Stimulated activated naive CD8-positive, alpha-beta T cell treated with anti-CD3 and anti-CD28 coated beads, Interleukin-15, Interleukin-2, amounts not matched to agents 100 ng/mL and 50 ng/mL, for 24 hours (primary cell): Measurements from ENCODE around the gene CREG2.
A peak's percentile ranks its signal among the peaks of the same experiment; 100 is the strongest.

Experiments
- H3K27ac Mint-ChIP-seq: one replicate; pipeline ENCODE4 v1.8.0; 2021; ENCODE audit warnings: mild to moderate bottlenecking, mixed read lengths
- H3K27me3 Mint-ChIP-seq: one replicate; pipeline ENCODE4 v1.8.0; 2021; ENCODE audit warnings: mixed read lengths
- H3K36me3 Mint-ChIP-seq: one replicate; pipeline ENCODE4 v1.8.0; 2021; ENCODE audit warnings: low read depth, mixed read lengths
- H3K4me1 Mint-ChIP-seq: one replicate; pipeline ENCODE4 v1.8.0; 2021; ENCODE audit warnings: low read depth, mixed read lengths
- H3K4me3 Mint-ChIP-seq: one replicate; pipeline ENCODE4 v1.8.0; 2021; ENCODE audit warnings: mild to moderate bottlenecking, mixed read lengths
- H3K9me3 Mint-ChIP-seq: one replicate; pipeline ENCODE4 v1.8.0; 2021; ENCODE audit warnings: mixed read lengths

CREG2 gene

DNA sequence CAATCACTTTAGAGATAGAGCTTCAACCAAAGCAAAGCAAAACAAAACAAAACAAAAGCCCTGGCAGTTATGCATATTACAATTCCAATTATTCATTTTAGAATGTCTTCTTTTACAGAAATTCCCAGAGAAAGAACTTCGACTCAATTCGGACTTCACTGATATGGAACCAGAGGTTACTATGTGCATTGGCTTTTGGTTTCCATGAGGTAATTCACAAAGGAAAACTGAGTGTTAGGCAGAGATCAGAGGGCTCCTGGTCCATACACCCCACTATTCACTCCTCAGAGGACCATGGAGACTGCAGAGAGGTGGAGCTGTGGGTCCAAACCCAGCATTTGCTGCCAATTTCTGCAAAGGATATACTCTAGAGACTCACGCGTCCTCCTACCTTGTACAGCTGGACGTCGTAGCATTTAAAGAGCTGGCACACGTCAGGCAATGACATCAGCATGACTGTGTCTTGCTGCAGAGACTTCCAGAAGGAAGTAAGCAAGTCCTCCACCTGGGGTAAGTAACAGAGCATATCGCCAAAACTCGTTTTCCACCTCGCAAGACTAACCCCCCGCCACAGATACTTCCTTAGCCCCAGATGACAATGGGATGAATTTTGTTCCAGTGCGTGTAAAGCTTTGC, 31.3 kb upstream of the CREG2 start:
- no peak overlapping the region for H3K27ac Mint-ChIP-seq
- no peaks in the 10 kb centered on the region for H3K9me3 Mint-ChIP-seq
- no peaks in the 10 kb centered on the region for H3K4me1 Mint-ChIP-seq
- H3K27me3 Mint-ChIP-seq = no peaks in the 10 kb centered on the region
- no peaks in the 10 kb centered on the region for H3K36me3 Mint-ChIP-seq
- no peak overlapping the region for H3K4me3 Mint-ChIP-seq

DNA sequence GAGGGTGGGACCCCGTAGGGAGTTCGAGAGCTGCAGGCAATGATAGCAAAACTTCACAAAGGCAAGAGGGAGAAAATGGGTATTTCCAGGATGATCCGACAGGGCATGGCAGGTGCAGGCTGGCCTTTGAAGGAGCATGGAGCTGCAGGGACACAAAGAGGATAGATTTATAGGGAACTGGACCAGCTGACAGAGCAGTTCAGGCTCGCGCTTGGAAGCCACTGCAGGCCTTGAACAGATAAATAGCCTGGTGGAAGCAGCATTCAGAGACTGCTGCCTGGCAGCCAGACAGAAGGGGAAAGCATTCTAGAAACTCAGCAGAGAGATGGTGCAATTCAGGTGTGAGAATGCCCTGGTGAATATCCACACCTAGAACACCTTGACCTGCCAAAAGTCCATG, 29.3 kb upstream of the CREG2 start:
- H3K27me3 Mint-ChIP-seq = peaks cover 5% of the 10 kb centered on the region
- peak overlapping the region; percentile 50 for H3K27ac Mint-ChIP-seq
- H3K4me1 Mint-ChIP-seq = no peaks in the 10 kb centered on the region
- H3K4me3 Mint-ChIP-seq = no peak overlapping the region
- no peaks in the 10 kb centered on the region for H3K9me3 Mint-ChIP-seq
- no peaks in the 10 kb centered on the region for H3K36me3 Mint-ChIP-seq

DNA sequence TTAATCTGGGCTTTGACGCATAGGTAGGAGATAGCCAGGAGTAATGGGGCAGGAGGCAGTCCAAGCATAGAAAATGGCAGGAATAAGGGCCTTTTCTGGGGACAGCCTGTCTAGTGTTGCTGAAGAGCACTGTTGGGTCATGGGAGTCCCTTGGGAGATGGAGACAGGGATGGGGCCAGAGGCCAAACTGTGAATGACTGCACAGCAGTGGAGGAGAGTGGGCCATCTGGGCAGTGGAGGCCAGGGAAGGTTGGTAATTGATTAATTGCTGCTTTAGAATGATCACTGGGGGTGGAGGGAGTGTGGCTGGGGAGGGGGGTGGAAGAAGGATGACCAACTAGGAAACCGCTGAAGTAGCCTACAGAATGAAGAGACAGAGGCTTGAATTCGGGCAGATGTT, 28.6 kb upstream of the CREG2 start:
- Mint-ChIP-seq H3K36me3 (no peaks in the 10 kb centered on the region), H3K9me3 (no peaks in the 10 kb centered on the region), H3K27me3 (peaks cover 5% of the 10 kb centered on the region), H3K4me3 (no peak overlapping the region), H3K4me1 (no peaks in the 10 kb centered on the region), H3K27ac (no peak overlapping the region)

DNA sequence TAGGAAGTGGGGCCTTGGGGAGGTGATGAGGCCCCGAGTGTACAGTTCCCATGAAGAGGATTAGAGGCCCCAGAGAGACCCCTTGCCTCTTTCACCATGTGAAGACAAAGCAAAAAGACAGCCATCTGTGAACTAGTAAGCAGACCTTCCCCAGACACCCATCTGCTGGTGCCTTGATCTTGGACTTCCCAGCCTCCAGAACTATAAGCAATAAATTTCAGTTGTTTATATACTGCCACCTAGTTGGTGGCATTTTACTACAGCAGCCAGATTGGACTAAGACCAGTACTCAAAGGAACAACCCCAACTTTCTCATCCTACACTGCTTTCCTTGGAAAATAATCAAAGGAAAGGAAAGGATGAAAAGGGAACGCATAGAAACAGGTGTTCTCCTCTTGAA, 27.9 kb upstream of the CREG2 start:
- H3K4me1 Mint-ChIP-seq = no peaks in the 10 kb centered on the region
- no peak overlapping the region for H3K4me3 Mint-ChIP-seq
- H3K9me3 Mint-ChIP-seq = no peaks in the 10 kb centered on the region
- no peak overlapping the region for H3K27ac Mint-ChIP-seq
- peaks cover 5% of the 10 kb centered on the region for H3K27me3 Mint-ChIP-seq
- no peaks in the 10 kb centered on the region for H3K36me3 Mint-ChIP-seq

DNA sequence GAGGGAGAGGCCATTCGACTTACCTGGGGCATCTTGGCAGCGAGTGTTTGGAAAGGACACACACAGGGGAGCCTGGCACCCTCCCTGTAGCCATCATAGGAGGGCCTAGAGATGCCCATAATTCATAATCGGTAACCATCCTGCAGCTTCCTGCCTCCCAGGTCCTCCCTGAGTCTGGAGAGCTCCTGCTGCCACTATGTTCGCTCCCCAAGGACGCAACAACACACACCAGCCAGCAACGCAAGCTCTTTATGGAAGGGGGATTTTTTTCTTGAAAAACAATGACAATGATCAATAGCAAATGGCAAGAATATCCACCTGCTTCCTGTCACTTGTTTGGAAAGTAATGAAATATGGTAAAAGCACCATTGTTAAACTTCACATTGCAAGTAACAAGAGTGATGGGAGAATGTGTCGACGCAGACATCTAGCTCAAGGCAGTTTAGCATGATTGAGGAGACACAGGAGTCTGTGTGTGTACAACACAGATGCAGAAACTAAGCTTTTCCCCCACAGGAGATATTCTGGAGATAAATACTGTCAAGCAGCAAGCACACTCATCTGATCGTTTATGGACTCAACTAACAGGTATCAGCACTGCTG, 24.9 kb upstream of the CREG2 start:
- H3K4me3 Mint-ChIP-seq = no peak overlapping the region
- no peak overlapping the region for H3K27ac Mint-ChIP-seq
- H3K9me3 Mint-ChIP-seq = no peaks in the 10 kb centered on the region
- H3K36me3 Mint-ChIP-seq = no peaks in the 10 kb centered on the region
- no peaks in the 10 kb centered on the region for H3K4me1 Mint-ChIP-seq
- peaks cover 5% of the 10 kb centered on the region for H3K27me3 Mint-ChIP-seq

DNA sequence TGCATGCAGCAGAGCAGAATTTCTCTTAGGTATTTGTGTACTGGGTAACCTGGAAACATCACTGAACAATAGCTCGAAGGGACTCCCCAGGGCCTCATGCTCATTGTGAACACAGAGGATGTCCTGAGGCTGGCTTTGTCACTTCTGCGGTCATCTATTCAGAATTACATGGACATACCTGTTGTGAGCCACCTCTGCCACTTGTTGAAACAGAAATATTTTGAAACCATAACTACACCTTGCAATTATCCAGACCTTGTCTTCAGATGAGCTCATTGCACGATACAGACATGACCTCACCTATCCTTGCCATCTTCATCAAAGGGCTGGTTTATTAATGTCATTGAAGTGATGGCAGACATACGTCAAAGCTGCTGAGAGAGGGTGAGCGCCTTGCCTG, 23.4 kb upstream of the CREG2 start:
- Mint-ChIP-seq H3K27me3 (peaks cover 5% of the 10 kb centered on the region), H3K9me3 (no peaks in the 10 kb centered on the region), H3K27ac (no peak overlapping the region), H3K4me3 (no peak overlapping the region), H3K36me3 (no peaks in the 10 kb centered on the region), H3K4me1 (peaks cover 3% of the 10 kb centered on the region)

DNA sequence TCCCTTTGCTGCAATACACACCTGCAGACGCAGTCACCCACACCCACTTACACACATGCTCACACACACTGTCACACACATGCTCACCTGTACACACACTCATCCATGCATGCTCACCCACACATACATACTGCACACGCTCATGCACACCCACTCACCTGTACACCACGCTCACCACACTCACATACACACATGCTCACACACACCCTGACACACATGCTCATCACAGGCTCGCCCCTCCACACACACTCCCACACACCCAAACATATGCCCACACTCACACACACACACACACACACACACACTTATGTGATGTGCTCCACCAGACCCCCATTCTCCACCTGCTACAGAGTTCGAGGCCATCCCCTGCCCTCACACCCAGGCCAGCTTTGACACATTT, 22.8 kb upstream of the CREG2 start:
- Mint-ChIP-seq H3K27me3 (peaks cover 5% of the 10 kb centered on the region), H3K4me1 (peaks cover 9% of the 10 kb centered on the region), H3K9me3 (no peaks in the 10 kb centered on the region), H3K4me3 (no peak overlapping the region), H3K36me3 (no peaks in the 10 kb centered on the region), H3K27ac (no peak overlapping the region)

DNA sequence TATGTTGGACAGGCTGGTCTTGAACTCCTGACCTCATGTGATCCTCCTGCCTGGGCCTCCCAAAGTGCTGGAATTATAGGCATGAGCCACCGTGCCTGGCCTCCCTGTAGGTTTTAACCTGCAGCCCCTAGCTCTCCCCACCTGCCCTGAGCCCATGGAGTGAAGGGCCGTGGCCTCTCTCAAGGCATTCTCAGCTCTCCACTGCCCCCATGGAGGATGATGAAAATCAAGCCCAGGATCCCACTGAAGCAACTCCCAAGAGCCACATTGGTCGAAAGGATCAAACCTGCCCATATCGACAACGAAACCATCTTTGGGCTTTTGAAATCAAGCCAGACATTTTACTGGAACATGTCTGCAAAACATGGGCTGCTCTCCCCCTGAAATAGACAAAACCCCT, 22.4 kb upstream of the CREG2 start:
- H3K9me3 Mint-ChIP-seq = no peaks in the 10 kb centered on the region
- no peak overlapping the region for H3K4me3 Mint-ChIP-seq
- H3K27ac Mint-ChIP-seq = no peak overlapping the region
- no peaks in the 10 kb centered on the region for H3K36me3 Mint-ChIP-seq
- H3K27me3 Mint-ChIP-seq = peaks cover 5% of the 10 kb centered on the region
- peaks cover 9% of the 10 kb centered on the region for H3K4me1 Mint-ChIP-seq

DNA sequence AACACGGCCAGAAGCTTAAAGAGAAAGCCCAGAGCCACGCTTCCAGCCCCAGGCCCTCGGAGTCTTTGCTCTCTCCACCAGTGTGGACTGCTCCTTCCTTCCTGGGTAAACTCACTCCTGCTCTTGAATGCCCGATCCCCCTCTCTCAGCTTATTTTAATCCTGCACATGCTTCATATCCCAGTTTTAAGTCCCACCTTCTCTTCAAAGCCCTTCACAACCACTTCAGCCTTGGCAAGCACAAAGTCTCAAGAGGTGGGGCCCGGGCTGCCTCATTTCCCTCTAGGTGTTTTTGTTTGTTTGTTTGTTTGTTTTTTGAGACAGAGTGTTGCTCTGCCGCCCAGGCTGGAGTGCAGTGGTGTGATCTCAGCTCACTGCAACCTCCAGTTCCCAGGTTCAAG, 21.6 kb upstream of the CREG2 start:
- Mint-ChIP-seq H3K4me3 (no peak overlapping the region), H3K9me3 (no peaks in the 10 kb centered on the region), H3K36me3 (no peaks in the 10 kb centered on the region), H3K4me1 (peaks cover 9% of the 10 kb centered on the region), H3K27ac (no peak overlapping the region), H3K27me3 (peaks cover 8% of the 10 kb centered on the region)

DNA sequence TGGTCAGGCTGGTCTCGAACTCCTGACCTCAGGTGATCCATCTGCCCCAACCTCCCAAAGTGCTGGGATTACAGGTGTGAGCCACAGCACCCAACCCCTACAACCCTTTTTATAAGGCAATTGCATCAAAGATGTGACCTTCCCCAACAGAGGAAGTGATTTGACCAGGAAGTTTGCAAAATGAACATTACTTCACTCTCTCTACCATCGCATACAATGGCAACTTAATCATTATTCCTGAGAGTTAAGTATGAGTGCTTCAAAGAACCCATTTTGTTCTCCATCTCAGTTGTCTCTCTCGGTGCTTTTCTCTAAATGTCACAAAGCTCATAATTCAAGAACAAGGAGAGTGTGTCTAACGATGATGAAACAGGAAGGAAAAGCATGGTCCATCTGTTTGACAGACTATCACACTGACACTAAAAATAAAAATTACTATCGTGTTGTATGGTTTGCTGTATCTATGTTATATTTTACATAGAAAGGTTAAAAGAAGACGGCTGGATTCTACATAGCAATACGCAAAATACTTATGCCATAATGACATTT, 18.1 kb upstream of the CREG2 start:
- H3K4me3 Mint-ChIP-seq = no peak overlapping the region
- no peaks in the 10 kb centered on the region for H3K9me3 Mint-ChIP-seq
- H3K27me3 Mint-ChIP-seq = peaks cover 10% of the 10 kb centered on the region
- H3K4me1 Mint-ChIP-seq = peaks cover 27% of the 10 kb centered on the region
- H3K27ac Mint-ChIP-seq = no peak overlapping the region
- no peaks in the 10 kb centered on the region for H3K36me3 Mint-ChIP-seq

DNA sequence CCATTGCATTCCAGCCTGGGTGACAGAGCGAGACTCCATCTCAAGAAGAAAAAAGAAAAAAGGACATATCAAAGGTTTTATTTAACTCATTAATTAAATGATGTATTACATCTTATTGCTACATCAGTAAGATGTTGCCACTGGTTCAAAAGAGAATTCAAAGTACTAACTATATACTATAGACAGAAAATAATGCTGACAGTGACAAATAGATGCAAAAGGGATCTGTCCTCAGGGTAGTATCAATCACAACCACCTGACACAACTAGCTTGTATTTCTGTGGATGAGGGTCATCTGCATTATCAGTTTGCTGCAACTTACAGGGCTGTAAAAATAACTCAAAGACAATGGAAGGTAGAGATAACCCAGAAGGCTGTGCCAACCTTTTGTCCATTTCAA, 16.4 kb upstream of the CREG2 start:
- Mint-ChIP-seq H3K27me3 (peaks cover 10% of the 10 kb centered on the region), H3K4me1 (peaks cover 37% of the 10 kb centered on the region), H3K9me3 (no peaks in the 10 kb centered on the region), H3K36me3 (no peaks in the 10 kb centered on the region), H3K27ac (no peak overlapping the region), H3K4me3 (no peak overlapping the region)

DNA sequence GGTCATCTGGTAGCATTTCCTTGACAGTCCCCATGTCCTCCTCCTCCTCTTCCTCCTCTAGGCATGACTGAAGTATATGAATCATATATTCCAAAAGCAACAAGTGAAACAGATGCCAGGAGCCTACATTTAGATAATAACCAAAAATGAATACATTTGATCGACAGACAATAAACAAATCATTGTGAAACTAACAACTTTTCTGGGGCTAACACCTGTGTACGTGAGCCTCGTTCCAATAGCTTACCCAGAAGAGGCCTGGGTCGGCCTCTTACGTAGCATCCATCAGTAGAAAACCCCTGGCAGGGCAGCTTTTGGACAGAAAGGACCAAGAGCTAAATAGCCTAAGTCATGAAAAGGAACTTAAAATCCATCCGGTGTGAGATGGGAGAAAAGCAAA, 15.3 kb upstream of the CREG2 start:
- no peaks in the 10 kb centered on the region for H3K9me3 Mint-ChIP-seq
- no peak overlapping the region for H3K4me3 Mint-ChIP-seq
- H3K27ac Mint-ChIP-seq = no peak overlapping the region
- no peaks in the 10 kb centered on the region for H3K36me3 Mint-ChIP-seq
- H3K27me3 Mint-ChIP-seq = peaks cover 10% of the 10 kb centered on the region
- H3K4me1 Mint-ChIP-seq = peaks cover 41% of the 10 kb centered on the region

DNA sequence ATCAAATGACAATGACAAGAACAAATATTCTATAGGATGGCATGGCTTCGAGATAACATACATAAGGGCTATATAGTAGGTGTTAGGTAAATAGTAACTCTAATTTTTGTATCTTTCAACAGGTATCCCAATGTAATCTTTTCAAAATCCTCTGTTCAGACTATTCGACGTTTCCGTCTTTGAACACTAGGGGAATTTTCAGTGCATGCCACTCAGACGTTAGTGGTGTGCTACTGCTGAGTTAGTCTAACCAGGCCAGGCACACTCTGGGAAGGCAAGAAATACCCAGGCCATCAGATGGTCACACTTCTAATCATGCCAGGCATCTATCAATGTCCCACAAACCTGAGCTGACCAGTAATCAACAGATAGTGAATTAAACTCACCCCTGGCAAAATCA, 14.6 kb upstream of the CREG2 start:
- no peaks in the 10 kb centered on the region for H3K9me3 Mint-ChIP-seq
- H3K4me1 Mint-ChIP-seq = peaks cover 41% of the 10 kb centered on the region
- H3K36me3 Mint-ChIP-seq = no peaks in the 10 kb centered on the region
- H3K27me3 Mint-ChIP-seq = peaks cover 10% of the 10 kb centered on the region
- no peak overlapping the region for H3K27ac Mint-ChIP-seq
- no peak overlapping the region for H3K4me3 Mint-ChIP-seq

DNA sequence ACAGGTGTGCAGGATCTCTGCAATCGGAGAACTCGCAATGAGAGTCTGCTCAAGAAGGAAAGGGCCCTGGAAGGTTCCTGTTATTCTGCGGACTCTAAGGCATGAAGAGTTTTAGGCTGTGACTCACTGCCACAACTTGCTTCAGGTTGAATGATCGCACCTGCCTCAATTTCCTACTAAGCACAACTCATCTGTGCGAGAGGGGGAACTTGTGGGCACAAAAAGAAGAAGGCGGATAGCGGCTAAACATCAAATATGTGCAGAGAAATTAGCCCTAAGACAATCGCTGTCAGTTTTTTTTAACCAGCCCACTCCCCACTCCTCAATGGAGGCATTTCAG, 14.0 kb upstream of the CREG2 start:
- peaks cover 41% of the 10 kb centered on the region for H3K4me1 Mint-ChIP-seq
- H3K36me3 Mint-ChIP-seq = no peaks in the 10 kb centered on the region
- H3K9me3 Mint-ChIP-seq = no peaks in the 10 kb centered on the region
- peaks cover 10% of the 10 kb centered on the region for H3K27me3 Mint-ChIP-seq
- no peak overlapping the region for H3K27ac Mint-ChIP-seq
- no peak overlapping the region for H3K4me3 Mint-ChIP-seq

DNA sequence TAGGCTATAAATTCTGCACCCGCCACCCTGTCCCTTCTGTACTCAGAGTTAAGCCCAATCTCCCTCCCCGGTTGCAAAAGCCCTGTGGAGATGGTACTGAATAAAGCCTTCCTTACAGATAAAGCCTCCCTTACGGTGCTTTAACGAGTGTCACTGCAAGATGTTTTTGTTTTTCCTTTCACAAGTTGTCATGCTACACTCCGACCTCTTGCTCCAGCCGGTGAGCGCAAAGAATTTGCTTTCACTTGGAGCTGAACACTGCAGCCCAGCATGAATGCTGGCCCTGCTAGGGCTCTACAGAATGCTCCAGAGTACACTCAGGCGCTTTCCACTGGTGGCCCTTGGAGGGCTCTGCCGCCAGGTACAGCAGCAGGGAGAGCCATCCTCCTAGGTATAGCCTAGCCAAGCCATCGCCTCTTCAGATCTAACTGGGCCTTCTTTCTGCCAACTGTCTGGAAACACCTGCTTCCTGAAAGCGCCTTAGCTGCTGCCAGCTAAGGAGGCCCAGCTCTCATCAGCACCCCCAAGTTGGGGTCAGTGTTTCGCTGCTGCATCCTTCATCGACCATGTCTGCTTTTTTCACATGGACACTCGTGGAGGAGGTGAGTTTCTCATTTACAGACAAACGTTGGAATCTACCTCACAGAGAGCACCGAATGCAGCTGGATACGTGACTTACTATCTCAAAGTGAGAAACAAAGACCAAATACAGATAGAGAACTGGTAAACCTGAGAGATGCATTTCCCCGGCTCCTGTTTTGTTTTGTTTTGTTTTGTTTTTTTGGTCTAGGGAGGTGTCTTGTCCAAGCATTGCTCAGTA, 13.4 kb upstream of the CREG2 start:
- Mint-ChIP-seq H3K36me3 (no peaks in the 10 kb centered on the region), H3K27me3 (peaks cover 13% of the 10 kb centered on the region), H3K9me3 (no peaks in the 10 kb centered on the region), H3K27ac (no peak overlapping the region), H3K4me3 (no peak overlapping the region), H3K4me1 (peaks cover 38% of the 10 kb centered on the region)
